ENCODE results near the gene NIP7. TPM values are rescaled to one million over a fixed set of nuclear protein-coding genes. Genes with fewer than 3 reads are reported as not detected.

NIP7 gene
- total RNA-seq, 2 donors from 2014 or later: 5.9 to 6.6 TPM

- TF ChIP-seq CTCF (IDR thresholded peaks at IDR 0.05): no peak
- Histone ChIP-seq H3K36me3 (peaks cover 17% of the 10 kb centered on the region), H3K9me3 (no peaks in the 10 kb centered on the region), H3K27me3 (no peaks in the 10 kb centered on the region), H3K4me1 (no peaks in the 10 kb centered on the region), H3K27ac (no peak overlapping the region), H3K4me3 (no peak overlapping the region)
- no peak for DNase-seq (ENCODE audit: low spot score)
These were observed 38.4 kb upstream of the NIP7 start for GRCh38 chr16:69301187-69301586.

- H3K27ac ChIP-seq: no peak overlapping the region
- TF ChIP-seq CTCF (IDR thresholded peaks at IDR 0.05): no peak
- H3K27me3 ChIP-seq: no peaks in the 10 kb centered on the region
- DNase-seq (ENCODE audit: low spot score): no peak
- H3K36me3 ChIP-seq: peaks cover 17% of the 10 kb centered on the region
- no peak overlapping the region for H3K4me3 ChIP-seq
- H3K9me3 ChIP-seq: no peaks in the 10 kb centered on the region
- no peaks in the 10 kb centered on the region for H3K4me1 ChIP-seq
These were observed 37.7 kb upstream of the NIP7 start for GRCh38 chr16:69301861-69302260.

DNA sequence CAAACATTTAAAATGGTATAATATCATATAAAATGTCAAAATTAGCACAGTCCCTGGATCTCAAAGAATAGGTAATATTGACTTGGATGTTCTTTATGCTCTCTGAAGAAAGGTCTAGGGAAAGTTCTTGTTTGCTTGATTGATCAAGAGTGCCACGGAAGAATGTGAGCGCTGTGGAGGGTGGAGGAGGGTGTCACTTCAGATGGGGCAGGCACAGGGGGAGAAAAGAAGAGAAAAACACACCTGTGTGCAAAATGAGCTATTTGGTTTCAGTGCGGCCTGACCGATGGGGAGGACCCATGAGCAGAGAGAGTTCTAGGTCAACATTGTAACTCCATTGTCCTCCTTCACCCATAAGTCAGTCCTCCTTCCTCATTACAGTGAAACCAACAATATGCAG lies 37.3 kb upstream of the NIP7 start:
- Histone ChIP-seq H3K27ac (no peak overlapping the region), H3K4me1 (no peaks in the 10 kb centered on the region), H3K36me3 (peaks cover 17% of the 10 kb centered on the region), H3K27me3 (no peaks in the 10 kb centered on the region), H3K9me3 (no peaks in the 10 kb centered on the region), H3K4me3 (no peak overlapping the region)
- DNase-seq (ENCODE audit: low spot score): no peak
- no peak for TF ChIP-seq CTCF (IDR thresholded peaks at IDR 0.05)

DNA sequence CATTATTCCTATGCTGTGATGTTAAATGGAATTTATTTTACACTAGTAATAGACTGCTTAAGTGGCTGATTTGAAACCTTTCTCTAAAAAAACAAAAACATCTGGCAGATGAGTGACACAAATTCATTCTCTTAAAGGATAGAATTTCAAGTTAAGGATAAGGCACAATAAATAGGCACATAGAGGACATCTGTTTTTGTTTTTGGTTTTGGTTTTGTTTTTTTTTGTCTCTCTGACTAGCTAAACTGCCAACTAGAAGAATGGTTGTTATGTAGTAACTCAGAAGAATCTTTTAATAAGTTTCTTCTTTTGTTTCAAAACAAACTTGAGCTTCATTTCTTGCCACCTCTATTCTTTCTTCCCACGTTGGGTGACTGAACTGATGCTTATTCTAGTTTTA lies 33.5 kb upstream of the NIP7 start:
- no peak for TF ChIP-seq CTCF (IDR thresholded peaks at IDR 0.05)
- Histone ChIP-seq H3K27ac (no peak overlapping the region), H3K4me1 (peaks cover 0 to 4% of the 10 kb centered on the region in 2 donors), H3K36me3 (peaks cover 1% of the 10 kb centered on the region), H3K27me3 (no peaks in the 10 kb centered on the region), H3K4me3 (no peak overlapping the region), H3K9me3 (no peaks in the 10 kb centered on the region)
- DNase-seq (ENCODE audit: low spot score): no peak

DNA sequence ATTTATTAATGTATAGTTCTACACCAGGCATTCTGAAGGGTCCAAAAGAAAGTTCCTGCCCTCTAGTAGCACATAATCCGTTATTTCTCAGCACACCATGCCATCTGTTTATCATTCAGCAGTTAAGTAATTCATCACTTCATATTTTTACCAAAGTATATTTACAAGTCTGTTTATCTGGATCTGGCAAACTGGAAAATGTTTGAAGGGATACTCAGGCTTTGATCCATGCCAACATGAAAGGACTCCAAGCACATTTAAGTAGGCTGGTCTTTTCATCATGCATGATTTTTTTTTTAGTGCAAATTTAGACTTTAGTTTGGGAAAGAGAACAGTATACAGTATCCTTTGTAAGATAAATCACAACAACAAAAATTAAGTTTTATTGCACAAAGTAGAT lies 32.5 kb upstream of the NIP7 start:
- Histone ChIP-seq H3K36me3 (no peaks in the 10 kb centered on the region), H3K4me1 (peaks cover 0 to 9% of the 10 kb centered on the region in 2 donors), H3K4me3 (no peak overlapping the region), H3K27me3 (no peaks in the 10 kb centered on the region), H3K9me3 (no peaks in the 10 kb centered on the region), H3K27ac (no peak overlapping the region)
- no peak for TF ChIP-seq CTCF (IDR thresholded peaks at IDR 0.05)
- DNase-seq (ENCODE audit: low spot score): no peak

DNA sequence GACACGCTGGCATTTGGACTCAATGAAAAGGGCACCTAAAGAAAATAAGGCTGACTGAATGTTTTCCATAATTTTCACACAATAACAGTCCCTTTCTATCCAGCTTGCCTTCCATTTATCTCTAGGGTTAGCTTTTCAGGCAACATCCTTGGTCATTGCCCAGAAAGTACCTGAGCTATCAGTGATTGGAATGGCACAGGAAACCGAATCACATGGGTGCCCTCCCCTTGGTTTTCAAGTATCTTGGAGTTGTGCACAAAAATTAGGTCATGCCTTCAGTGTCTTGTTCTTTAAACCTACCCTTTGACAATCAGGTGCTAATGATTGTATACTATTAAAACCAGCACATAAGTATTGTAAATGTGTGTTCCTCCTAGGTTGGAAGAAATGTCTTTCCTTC lies 31.7 kb upstream of the NIP7 start:
- Histone ChIP-seq H3K9me3 (no peaks in the 10 kb centered on the region), H3K4me3 (no peak overlapping the region), H3K27ac (no peak overlapping the region), H3K4me1 (peaks cover 0 to 17% of the 10 kb centered on the region in 2 donors), H3K36me3 (no peaks in the 10 kb centered on the region), H3K27me3 (no peaks in the 10 kb centered on the region)
- no peak for TF ChIP-seq CTCF (IDR thresholded peaks at IDR 0.05)
- no peak for DNase-seq (ENCODE audit: low spot score)
